Activated T-cell treated with anti-CD3 and anti-CD28 coated beads, Interleukin-2, amount 50 U/mL, for 72 hours (primary cell): Measurements from ENCODE around the gene TMED9. TPM values are rescaled to one million over a fixed set of nuclear protein-coding genes. Genes with fewer than 3 reads are reported as not detected.

Source experiments
- ATAC-seq, 2 donors: fragments of 150-1000 bp; cut with Tn5 transposase; replicated peaks in 1 of 2; 2 replicates each; pipeline ENCODE4 v1.10.0; 2021; ENCODE audit warnings: moderate library complexity in 2 of 2, mild to moderate bottlenecking in 1 of 2
- DNase-seq, 2 donors: peaks; one replicate each; pipeline ENCODE4 v3.0.0; 2021 to 2022; ENCODE audit warnings: mixed read lengths in 1 of 2
- H3K27ac Mint-ChIP-seq: one replicate; pipeline ENCODE4 v1.8.0; 2022; ENCODE audit warnings: mild to moderate bottlenecking, moderate library complexity, mixed read lengths
- H3K27me3 Mint-ChIP-seq: one replicate; pipeline ENCODE4 v1.8.0; 2022; ENCODE audit warnings: low read depth, mixed read lengths
- H3K36me3 Mint-ChIP-seq, 2 donors: one replicate each; pipeline ENCODE4 v1.8.0; 2022; ENCODE audit warnings: mixed read lengths in 2 of 2, mild to moderate bottlenecking in 1 of 2; ENCODE audit not compliant: insufficient read depth in 2 of 2
- H3K4me1 Mint-ChIP-seq: one replicate; pipeline ENCODE4 v1.8.0; 2022; ENCODE audit warnings: low read depth, mixed read lengths
- H3K4me3 Mint-ChIP-seq, 2 donors: one replicate each; pipeline ENCODE4 v1.8.0; 2022; ENCODE audit warnings: mild to moderate bottlenecking in 2 of 2, mixed read lengths in 2 of 2, moderate library complexity in 2 of 2
- H3K9me3 Mint-ChIP-seq, 2 donors: one replicate each; pipeline ENCODE4 v1.8.0; 2022; ENCODE audit warnings: mixed read lengths in 2 of 2
- total RNA-seq, 2 donors: library from RNA; stranded (reverse); gene quantifications; one replicate each; pipeline ENCODE4 v1.2.3, GENCODE V29; 2022

Gene TMED9
- total RNA-seq, 2 donors from 2014 or later, result 96.2 to 107 TPM

- Mint-ChIP-seq H3K27ac (peak overlapping the region; percentile 59), H3K9me3 (peaks cover 0 to 1% of the 10 kb centered on the region in 2 donors), H3K4me3 (peak overlapping the region; percentile 91 to 94), H3K4me1 (peaks cover 38% of the 10 kb centered on the region), H3K36me3 (peaks cover 10 to 21% of the 10 kb centered on the region in 2 donors), H3K27me3 (peaks cover 17% of the 10 kb centered on the region)
- ATAC-seq (no peak), DNase-seq (no peak)
These were observed 1.5 kb downstream of the TMED9 start for GRCh38 chr5:177593511-177593910.

DNA sequence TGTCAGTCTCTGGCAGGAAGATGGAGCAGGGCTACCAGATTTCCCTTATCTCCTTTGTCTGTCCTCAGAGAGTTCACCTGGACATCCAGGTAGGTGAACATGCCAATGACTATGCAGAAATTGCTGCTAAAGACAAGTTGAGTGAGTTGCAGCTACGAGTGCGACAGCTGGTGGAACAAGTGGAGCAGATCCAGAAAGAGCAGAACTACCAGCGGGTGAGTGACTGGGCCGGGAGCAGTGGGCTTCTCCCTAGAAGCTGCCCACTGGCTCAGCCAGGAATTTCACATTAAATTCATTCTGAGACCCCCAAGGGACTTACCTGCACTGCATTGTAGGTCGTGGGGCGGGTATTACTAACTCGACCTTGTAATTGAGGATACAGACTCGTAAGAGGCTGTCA is 2.1 kb downstream of the TMED9 start:
- peaks cover 0 to 1% of the 10 kb centered on the region in 2 donors for H3K9me3 Mint-ChIP-seq
- ATAC-seq (no peak), DNase-seq (no peak)
- H3K27me3 Mint-ChIP-seq, result peaks cover 17% of the 10 kb centered on the region
- peaks cover 40% of the 10 kb centered on the region for H3K4me1 Mint-ChIP-seq
- H3K4me3 Mint-ChIP-seq, result peak overlapping the region in 1 of 2 donors; percentile 91
- no peak overlapping the region for H3K27ac Mint-ChIP-seq
- H3K36me3 Mint-ChIP-seq, result peaks cover 10 to 21% of the 10 kb centered on the region in 2 donors

DNA sequence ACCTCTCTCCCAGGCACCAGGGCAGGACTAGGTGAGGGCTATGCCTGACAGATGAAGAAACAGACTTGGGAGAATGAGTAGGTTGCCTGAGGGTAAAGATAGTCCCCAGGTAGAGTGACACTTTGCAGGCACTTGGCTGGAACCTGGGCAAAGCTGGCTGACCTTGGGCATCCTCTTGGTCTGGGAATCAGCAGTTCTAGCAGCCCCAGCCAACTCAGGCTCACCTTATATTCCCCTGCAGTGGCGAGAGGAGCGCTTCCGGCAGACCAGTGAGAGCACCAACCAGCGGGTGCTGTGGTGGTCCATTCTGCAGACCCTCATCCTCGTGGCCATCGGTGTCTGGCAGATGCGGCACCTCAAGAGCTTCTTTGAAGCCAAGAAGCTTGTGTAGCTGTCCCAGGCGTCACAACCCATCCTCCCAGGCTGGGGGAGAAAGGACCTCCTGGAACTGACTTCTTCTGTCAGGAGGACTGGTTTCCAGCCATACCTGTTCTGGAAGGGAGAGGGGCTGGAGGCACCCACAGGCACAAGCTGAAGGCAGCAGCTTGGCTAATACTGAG is 3.1 kb downstream of the TMED9 start:
- no peak overlapping the region for H3K4me3 Mint-ChIP-seq
- peaks cover 11% of the 10 kb centered on the region for H3K27me3 Mint-ChIP-seq
- H3K9me3 Mint-ChIP-seq, result peaks cover 0 to 1% of the 10 kb centered on the region in 2 donors
- peaks cover 10 to 21% of the 10 kb centered on the region in 2 donors for H3K36me3 Mint-ChIP-seq
- H3K4me1 Mint-ChIP-seq, result peaks cover 45% of the 10 kb centered on the region
- no peak for ATAC-seq
- no peak overlapping the region for H3K27ac Mint-ChIP-seq
- DNase-seq, result no peak

DNA sequence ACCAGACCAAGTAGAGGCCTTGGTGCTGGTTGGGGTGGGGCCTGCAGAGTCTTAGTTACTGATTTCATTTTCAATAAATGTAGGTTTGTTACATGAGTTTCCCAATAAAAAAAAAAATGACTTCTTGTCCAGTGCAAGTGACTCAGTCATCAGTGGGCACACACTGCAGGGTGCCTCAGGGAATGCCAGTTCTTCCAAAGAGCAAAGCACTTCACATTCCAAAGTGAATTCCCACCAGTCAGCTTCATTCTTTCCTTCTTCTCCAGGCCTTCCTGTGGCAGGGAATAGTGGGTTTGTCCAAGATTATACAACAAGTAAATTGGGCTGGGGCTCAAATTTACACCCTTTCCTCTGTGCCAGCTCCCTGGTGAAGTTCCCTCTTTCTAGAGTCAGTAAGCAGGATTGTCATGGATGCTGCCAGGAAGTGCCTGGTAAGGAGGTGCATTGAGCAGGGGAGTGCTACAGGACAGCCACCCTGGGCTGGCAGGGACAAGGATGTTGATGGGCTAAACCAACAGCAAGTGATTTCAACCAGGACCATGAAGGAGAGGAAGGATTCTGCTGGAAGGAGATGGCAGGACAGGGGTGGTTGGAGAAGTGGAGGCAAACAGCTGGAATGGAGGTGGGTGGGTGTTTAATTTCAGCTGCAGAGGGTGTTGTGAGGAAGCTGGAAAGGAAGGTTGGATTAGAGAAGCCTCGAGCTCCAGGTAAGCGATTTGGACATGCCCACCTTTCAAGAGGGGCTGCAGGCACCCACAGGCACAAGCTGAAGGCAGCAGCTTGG is 4.2 kb downstream of the TMED9 start:
- Mint-ChIP-seq H3K4me1 (peaks cover 55% of the 10 kb centered on the region), H3K36me3 (peaks cover 14 to 24% of the 10 kb centered on the region in 2 donors), H3K4me3 (no peak overlapping the region), H3K9me3 (peaks cover 0 to 1% of the 10 kb centered on the region in 2 donors), H3K27me3 (peaks cover 2% of the 10 kb centered on the region), H3K27ac (no peak overlapping the region)
- DNase-seq (no peak), ATAC-seq (no peak)

DNA sequence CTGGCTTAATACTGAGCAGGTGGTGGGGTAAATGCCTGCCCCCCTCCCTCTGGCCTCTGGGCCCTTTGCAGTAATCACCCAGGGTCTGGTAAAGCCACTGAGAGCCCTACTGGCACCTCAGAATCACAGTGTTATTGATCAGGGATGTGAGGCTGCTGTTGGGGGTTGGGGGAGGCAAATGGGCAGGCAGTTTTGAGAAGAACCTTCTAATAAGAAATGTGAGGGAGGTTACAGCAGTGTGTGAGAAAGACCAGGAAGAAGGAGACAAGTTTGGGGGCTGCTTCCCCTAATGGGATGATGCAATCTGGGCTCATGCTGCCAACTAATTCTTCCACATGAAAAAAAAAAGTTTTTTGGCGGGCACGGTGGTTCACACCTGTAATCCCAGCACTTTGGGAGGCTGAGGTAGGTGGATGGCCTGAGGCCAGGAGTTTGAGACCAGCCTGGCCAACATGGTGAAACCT is 4.8 kb downstream of the TMED9 start:
- H3K4me3 Mint-ChIP-seq, result no peak overlapping the region
- H3K9me3 Mint-ChIP-seq, result no peaks in the 10 kb centered on the region
- DNase-seq (no peak), ATAC-seq (no peak)
- H3K27me3 Mint-ChIP-seq, result no peaks in the 10 kb centered on the region
- H3K36me3 Mint-ChIP-seq, result peaks cover 13 to 24% of the 10 kb centered on the region in 2 donors
- peaks cover 55% of the 10 kb centered on the region for H3K4me1 Mint-ChIP-seq
- H3K27ac Mint-ChIP-seq, result no peak overlapping the region

DNA sequence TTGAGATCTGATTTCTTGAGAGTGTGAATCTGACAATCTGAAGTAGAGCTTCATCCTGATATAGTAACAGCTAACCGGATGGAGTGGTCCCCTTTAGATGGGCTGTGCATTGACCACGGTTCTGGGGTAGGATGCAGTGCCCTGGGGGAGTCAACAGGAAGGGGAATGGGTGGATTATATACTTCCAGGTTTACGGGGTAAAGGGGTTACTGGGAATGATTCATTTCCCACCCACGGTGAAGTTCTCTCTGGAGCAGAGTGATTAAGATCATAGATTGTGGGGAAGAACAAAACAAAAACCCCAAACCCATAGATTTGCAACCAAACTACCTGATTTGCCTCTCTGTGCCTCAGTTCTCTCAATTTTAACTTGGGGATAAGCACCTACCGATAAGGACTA is 6.5 kb downstream of the TMED9 start:
- H3K4me3 Mint-ChIP-seq, result peak overlapping the region; percentile 85 to 94
- H3K9me3 Mint-ChIP-seq, result no peaks in the 10 kb centered on the region
- ATAC-seq (no peak), DNase-seq (no peak)
- no peak overlapping the region for H3K27ac Mint-ChIP-seq
- no peaks in the 10 kb centered on the region for H3K27me3 Mint-ChIP-seq
- H3K4me1 Mint-ChIP-seq, result peaks cover 44% of the 10 kb centered on the region
- H3K36me3 Mint-ChIP-seq, result peaks cover 11 to 18% of the 10 kb centered on the region in 2 donors

DNA sequence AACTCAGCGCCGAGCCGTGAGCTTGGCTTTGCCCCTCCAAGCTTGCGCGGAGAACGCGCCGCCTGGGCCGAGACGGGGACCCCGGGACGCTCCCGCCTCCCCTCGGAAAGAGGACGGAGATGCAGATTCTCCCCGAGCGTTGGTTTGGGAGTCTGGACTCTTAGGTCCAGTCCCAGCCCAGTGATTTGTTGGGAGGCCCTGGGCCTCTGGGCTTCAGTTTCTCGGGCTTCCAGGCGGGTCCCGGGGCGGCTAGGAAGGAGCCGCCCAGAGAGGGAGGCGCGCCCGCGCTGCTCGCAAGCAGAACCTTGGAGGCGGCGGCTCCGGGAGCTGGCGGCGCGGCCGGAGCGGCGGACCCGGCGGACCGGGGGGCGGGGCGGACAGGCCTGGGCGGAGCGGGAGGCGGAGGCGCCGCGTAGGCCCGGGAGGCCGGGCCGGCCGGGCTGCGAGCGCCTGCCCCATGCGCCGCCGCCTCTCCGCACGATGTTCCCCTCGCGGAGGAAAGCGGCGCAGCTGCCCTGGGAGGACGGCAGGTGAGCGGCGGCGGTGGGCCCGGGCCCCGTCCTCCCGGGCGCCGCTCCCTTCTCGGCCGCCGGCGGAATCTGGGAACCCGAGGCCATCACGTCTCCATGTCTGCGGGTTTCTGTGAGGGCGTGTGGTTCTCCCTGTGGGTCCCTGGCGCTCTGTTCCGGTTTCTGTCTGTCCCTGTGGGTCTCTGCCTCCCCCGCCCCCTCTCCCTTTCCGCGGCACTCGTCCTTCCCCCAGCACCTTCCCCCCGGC is 7.9 kb downstream of the TMED9 start, which contains the start of gene B4GALT7:
B4GALT7 (plus strand) TSS at position 402 of the 777 bp plus-strand sequence; CDS start at position 481, 79 bp downstream.
- H3K4me1 Mint-ChIP-seq, result peaks cover 35% of the 10 kb centered on the region
- ATAC-seq, result peak; percentile 91 to 93
- H3K9me3 Mint-ChIP-seq, result no peaks in the 10 kb centered on the region
- peaks cover 8 to 12% of the 10 kb centered on the region in 2 donors for H3K36me3 Mint-ChIP-seq
- DNase-seq, result peak; percentile 90 to 94
- H3K27ac Mint-ChIP-seq, result peak within 1 kb of the TSS; percentile 92
- H3K4me3 Mint-ChIP-seq, result peak within 1 kb of the TSS; percentile 94 to 95
- H3K27me3 Mint-ChIP-seq, result no peaks in the 10 kb centered on the region

DNA sequence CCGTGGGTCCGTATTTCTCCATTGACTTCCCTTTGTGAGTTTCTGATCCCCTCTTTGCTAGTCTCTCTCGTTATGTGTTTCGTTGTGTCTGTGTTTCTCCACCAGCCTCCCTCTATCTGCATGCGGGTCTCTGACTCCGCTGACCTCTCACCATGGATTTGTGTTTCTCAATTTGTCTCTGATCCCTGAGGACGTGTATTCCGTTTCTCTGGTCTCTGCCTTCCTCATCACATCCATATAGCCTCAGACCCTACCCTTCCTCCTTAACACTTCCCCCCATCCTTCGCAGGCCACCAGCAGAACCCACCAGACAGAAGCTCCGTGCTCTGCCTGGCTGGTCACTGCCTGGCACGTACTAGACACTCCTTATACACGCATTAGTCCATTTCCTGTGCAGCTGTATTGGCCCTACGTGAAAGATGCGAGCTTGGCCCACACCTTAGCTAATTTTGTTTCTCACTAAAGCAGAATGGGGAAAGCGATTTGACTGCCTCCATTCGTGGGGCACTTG is 8.6 kb downstream of the TMED9 start:
- no peaks in the 10 kb centered on the region for H3K9me3 Mint-ChIP-seq
- peak overlapping the region; percentile 92 for H3K27ac Mint-ChIP-seq
- DNase-seq (no peak), ATAC-seq (no peak)
- no peaks in the 10 kb centered on the region for H3K27me3 Mint-ChIP-seq
- H3K36me3 Mint-ChIP-seq, result peaks cover 8 to 12% of the 10 kb centered on the region in 2 donors
- H3K4me3 Mint-ChIP-seq, result peak overlapping the region; percentile 94 to 95
- H3K4me1 Mint-ChIP-seq, result peaks cover 35% of the 10 kb centered on the region

- no peak for ATAC-seq
These were observed 9.1 kb downstream of the TMED9 start for GRCh38 chr5:177601126-177601525.

DNA sequence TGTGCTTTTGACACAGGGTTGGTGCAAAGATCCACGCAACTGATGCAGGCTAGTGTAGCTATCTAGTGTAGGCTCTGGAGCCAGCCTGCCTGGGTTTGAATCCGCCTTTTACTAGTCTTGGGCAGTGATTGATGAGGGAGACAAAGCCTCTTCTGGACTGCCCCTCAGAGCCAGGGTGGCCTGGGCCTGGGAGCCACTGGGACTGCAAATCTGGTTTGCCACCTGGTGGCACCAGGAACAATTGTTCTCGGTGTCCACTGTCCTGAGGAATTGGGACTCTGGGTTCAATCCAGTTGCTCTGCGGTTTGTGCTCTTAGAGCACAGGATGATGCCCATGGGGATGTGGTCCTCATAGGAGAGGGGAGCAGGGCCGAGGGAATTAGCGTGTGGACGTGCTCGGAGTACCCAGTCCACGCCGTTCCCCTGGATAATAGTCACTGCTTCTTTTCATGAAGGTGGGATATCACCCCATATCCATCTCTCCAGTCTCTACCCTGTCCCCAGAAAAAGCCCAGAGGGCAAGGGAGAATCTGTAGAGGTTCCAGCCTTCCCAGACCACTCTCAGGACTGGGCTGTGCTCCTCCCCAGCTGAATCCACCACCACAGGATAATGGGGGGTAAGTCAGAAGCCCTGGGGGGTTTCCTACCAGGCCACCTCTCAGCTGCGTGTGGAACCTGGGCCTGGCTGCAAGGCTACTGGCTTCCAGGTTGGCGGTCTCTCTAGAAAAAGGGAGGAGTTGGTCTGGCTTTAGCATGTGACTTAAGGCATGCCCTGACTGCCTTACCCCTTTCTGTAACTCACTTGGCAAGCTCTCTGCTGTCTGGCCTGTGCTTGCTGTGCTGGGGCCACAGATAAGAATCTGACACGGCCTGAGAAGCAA is 9.8 kb downstream of the TMED9 start:
- no peaks in the 10 kb centered on the region for H3K9me3 Mint-ChIP-seq
- H3K4me1 Mint-ChIP-seq, result peaks cover 35% of the 10 kb centered on the region
- H3K27ac Mint-ChIP-seq, result peak overlapping the region; percentile 13
- H3K4me3 Mint-ChIP-seq, result peak overlapping the region; percentile 94 to 95
- ATAC-seq (no peak), DNase-seq (no peak)
- no peaks in the 10 kb centered on the region for H3K27me3 Mint-ChIP-seq
- peaks cover 4% of the 10 kb centered on the region in 2 donors for H3K36me3 Mint-ChIP-seq

More at GRCh38 chr5:177601126-177601525, 9.1 kb downstream of the TMED9 start:
- peak overlapping the region; percentile 92 for H3K27ac Mint-ChIP-seq
- no peaks in the 10 kb centered on the region for H3K9me3 Mint-ChIP-seq
- H3K4me3 Mint-ChIP-seq, result peak overlapping the region; percentile 94 to 95
- H3K27me3 Mint-ChIP-seq, result no peaks in the 10 kb centered on the region
- no peak for DNase-seq
- H3K4me1 Mint-ChIP-seq, result peaks cover 35% of the 10 kb centered on the region
- peaks cover 8% of the 10 kb centered on the region in 2 donors for H3K36me3 Mint-ChIP-seq

DNA sequence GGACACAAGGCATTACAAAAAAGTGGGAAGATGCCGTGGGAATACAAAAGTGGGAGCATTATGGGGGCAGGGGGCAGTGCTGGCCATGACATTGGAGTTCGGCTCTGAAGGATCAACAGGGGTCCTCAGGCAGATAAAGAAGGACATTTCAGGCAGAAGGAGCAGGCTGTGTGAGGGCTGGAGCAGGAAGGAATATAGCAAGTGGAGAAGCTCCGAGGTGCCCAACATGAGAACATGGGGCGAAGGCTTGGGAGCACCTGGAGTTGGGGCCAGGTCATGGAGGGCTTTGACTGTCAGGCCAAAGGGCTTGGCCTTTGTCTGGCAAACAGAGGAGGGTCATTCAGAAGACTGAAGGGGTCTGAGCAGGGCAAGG is 10.4 kb downstream of the TMED9 start:
- no peak for ATAC-seq
- peaks cover 38% of the 10 kb centered on the region for H3K4me1 Mint-ChIP-seq
- H3K9me3 Mint-ChIP-seq, result no peaks in the 10 kb centered on the region
- peaks cover 3 to 4% of the 10 kb centered on the region in 2 donors for H3K36me3 Mint-ChIP-seq
- DNase-seq, result no peak
- no peaks in the 10 kb centered on the region for H3K27me3 Mint-ChIP-seq
- no peak overlapping the region for H3K4me3 Mint-ChIP-seq
- no peak overlapping the region for H3K27ac Mint-ChIP-seq

DNA sequence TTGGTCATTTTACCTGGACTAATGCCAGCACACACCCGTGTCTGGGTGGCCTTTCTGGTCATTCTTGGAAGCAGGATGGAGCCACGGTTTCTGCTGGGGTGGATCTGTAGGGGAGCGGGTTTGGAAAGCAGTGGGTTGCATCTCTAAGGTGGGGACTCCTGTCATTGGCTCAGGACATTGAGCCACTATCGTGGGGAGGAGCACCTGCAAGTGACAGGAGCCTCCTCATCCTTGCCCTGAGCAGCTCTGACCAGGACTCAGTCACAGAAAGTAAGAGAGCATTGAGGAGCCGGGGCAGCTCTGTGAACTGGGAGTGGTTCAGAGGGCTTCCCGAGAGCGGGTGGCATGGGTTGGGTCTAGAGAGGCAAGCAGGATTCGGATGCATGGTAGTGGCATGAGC is 11.6 kb downstream of the TMED9 start:
- Mint-ChIP-seq H3K9me3 (no peaks in the 10 kb centered on the region), H3K4me1 (peaks cover 29% of the 10 kb centered on the region), H3K27ac (no peak overlapping the region), H3K4me3 (no peak overlapping the region), H3K36me3 (peaks cover 3 to 4% of the 10 kb centered on the region in 2 donors), H3K27me3 (no peaks in the 10 kb centered on the region)
- ATAC-seq (no peak), DNase-seq (no peak)
